ENCODE data around the gene CA5A.
"Not testable (repeated sequence)": the region's sequence is repeated elsewhere in the genome, so short reads cannot be mapped to it uniquely, and the experiment has no call there.

Gene CA5A

GRCh38 chr16:87864331-87864989 is 71.9 kb downstream of the CA5A start:
- no peak for DNase-seq

- DNase-seq = not testable (repeated sequence)
Measured at GRCh38 chr16:87863327-87863635, 73.0 kb downstream of the CA5A start.

- DNase-seq = not testable (repeated sequence)
Measured at GRCh38 chr16:87862597-87863326, 73.6 kb downstream of the CA5A start.

- DNase-seq = not testable (repeated sequence)
Measured at GRCh38 chr16:87861300-87862099, 74.8 kb downstream of the CA5A start.

- DNase-seq = no peak
Measured at GRCh38 chr16:87860553-87861299, 75.6 kb downstream of the CA5A start.

- peak; percentile 31 for DNase-seq
Measured at GRCh38 chr16:87858151-87858993, 78.0 kb downstream of the CA5A start.

GRCh38 chr16:87856791-87857228 is 79.5 kb downstream of the CA5A start:
- DNase-seq = no peak

- peak; percentile 21 for DNase-seq
Measured at GRCh38 chr16:87855852-87856715, 80.2 kb downstream of the CA5A start.

GRCh38 chr16:87854907-87855683 is 81.2 kb downstream of the CA5A start:
- DNase-seq = no peak

GRCh38 chr16:87854053-87854906 is 82.0 kb downstream of the CA5A start:
- no peak for DNase-seq

- DNase-seq = peak; percentile 83
Measured at GRCh38 chr16:87853411-87854052, 82.8 kb downstream of the CA5A start.

- DNase-seq = no peak
Measured at GRCh38 chr16:87851601-87852000, 84.7 kb downstream of the CA5A start.

GRCh38 chr16:87851141-87851587 is 85.2 kb downstream of the CA5A start:
- no peak for DNase-seq

- peak; percentile 51 for DNase-seq
Measured at GRCh38 chr16:87850009-87851006, 86.0 kb downstream of the CA5A start.

GRCh38 chr16:87849419-87850008 is 86.8 kb downstream of the CA5A start:
- no peak for DNase-seq

GRCh38 chr16:87848676-87849345 is 87.5 kb downstream of the CA5A start:
- DNase-seq = no peak

All from midbrain (tissue), 1 donor.